ENCODE measurements around the gene ALDH1A3.

Gene ALDH1A3

GRCh38 chr15:100859970-100860828 lies 19.4 kb upstream of the ALDH1A3 start:
- no peak for DNase-seq (ENCODE audit: low read depth in 2 of 2)

GRCh38 chr15:100860829-100861510 lies 18.7 kb upstream of the ALDH1A3 start:
- DNase-seq (ENCODE audit: low read depth in 2 of 2): no peak

- no peak for DNase-seq (ENCODE audit: low read depth in 2 of 2)
Observed at GRCh38 chr15:100861511-100861991, 18.1 kb upstream of the ALDH1A3 start.

GRCh38 chr15:100862162-100862561 lies 17.5 kb upstream of the ALDH1A3 start:
- DNase-seq (ENCODE audit: low read depth in 2 of 2): no peak

GRCh38 chr15:100863075-100863795 lies 16.4 kb upstream of the ALDH1A3 start:
- DNase-seq (ENCODE audit: low read depth in 2 of 2): peak; percentile 49 to 57

GRCh38 chr15:100863796-100864267 lies 15.8 kb upstream of the ALDH1A3 start:
- peak; percentile 39 to 48 for DNase-seq (ENCODE audit: low read depth in 2 of 2)

GRCh38 chr15:100866386-100867330 lies 13.0 kb upstream of the ALDH1A3 start:
- DNase-seq (ENCODE audit: low read depth in 2 of 2): no peak

- no peak for DNase-seq (ENCODE audit: low read depth in 2 of 2)
Observed at GRCh38 chr15:100867433-100867832, 12.2 kb upstream of the ALDH1A3 start.

GRCh38 chr15:100869151-100869999 lies 10.3 kb upstream of the ALDH1A3 start:
- DNase-seq (ENCODE audit: low read depth in 2 of 2): no peak

- peak; percentile 59 to 64 for DNase-seq (ENCODE audit: low read depth in 2 of 2)
Observed at GRCh38 chr15:100873029-100873677, 6.5 kb upstream of the ALDH1A3 start.

GRCh38 chr15:100875495-100875894 lies 4.1 kb upstream of the ALDH1A3 start:
- no peak for DNase-seq (ENCODE audit: low read depth in 2 of 2)

GRCh38 chr15:100875976-100876375 lies 3.7 kb upstream of the ALDH1A3 start:
- DNase-seq (ENCODE audit: low read depth in 2 of 2): no peak

GRCh38 chr15:100877551-100877950 lies 2.1 kb upstream of the ALDH1A3 start:
- no peak for DNase-seq (ENCODE audit: low read depth in 2 of 2)

GRCh38 chr15:100878130-100878529 lies 1.5 kb upstream of the ALDH1A3 start:
- no peak for DNase-seq (ENCODE audit: low read depth in 2 of 2)

GRCh38 chr15:100878648-100879047 lies 983 bp upstream of the ALDH1A3 start:
- no peak for DNase-seq (ENCODE audit: low read depth in 2 of 2)

- DNase-seq (ENCODE audit: low read depth in 2 of 2): no peak
Observed at GRCh38 chr15:100879061-100879463, 569 bp upstream of the ALDH1A3 start.

- no peak for DNase-seq (ENCODE audit: low read depth in 2 of 2)
Observed at GRCh38 chr15:100880139-100880896, 687 bp downstream of the ALDH1A3 start.

GRCh38 chr15:100880897-100881242 lies 1.2 kb downstream of the ALDH1A3 start:
- DNase-seq (ENCODE audit: low read depth in 2 of 2): no peak
